OCI-M2 (cell line): Measurements from ENCODE around the gene MYL6.
"Not testable (repeated sequence)": the region's sequence is repeated elsewhere in the genome, so short reads cannot be mapped to it uniquely, and the experiment has no call there.

ENCODE experiments used
- DNase-seq: peaks from one replicate; lab custom pipeline; 2025; ENCODE audit not compliant: unreplicated experiment; lab: John Stamatoyannopoulos, UW

Gene MYL6

DNA sequence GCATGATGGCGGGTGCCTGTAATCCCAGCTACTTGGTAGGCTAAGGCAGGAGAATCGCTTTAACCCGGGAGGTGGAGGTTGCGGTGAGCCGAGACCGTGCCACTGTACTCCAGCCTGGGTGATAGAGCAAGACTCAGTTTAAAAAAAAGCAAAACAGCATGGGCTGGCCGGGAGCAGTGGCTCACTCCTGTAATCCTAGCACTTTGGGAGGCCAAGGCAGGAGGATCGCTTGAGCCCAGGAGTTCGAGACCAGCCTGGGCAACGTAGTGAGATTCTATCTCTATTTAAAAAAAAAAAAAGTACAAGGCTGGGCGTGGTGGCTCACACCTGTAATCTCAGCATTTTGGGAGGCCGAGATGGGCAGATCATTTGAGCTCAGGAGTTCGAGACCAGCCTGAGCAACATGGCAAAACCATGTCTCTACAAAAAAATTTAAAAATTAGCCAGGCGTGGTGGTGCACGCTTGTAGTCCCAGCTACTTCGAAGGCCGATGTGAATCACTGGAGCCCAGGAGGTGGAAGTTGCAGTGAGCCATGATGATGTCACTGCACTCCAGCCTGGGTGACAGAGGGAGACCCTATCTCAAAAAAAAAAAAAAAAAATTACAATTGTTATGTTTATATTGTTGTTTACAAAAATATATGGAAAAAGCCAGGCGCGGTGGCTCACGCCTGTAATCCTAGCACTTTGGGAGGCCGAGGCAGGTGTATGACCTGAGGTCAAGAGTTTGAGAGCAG lies 1.5 kb upstream of the MYL6 start:
- not testable (repeated sequence) for DNase-seq

DNA sequence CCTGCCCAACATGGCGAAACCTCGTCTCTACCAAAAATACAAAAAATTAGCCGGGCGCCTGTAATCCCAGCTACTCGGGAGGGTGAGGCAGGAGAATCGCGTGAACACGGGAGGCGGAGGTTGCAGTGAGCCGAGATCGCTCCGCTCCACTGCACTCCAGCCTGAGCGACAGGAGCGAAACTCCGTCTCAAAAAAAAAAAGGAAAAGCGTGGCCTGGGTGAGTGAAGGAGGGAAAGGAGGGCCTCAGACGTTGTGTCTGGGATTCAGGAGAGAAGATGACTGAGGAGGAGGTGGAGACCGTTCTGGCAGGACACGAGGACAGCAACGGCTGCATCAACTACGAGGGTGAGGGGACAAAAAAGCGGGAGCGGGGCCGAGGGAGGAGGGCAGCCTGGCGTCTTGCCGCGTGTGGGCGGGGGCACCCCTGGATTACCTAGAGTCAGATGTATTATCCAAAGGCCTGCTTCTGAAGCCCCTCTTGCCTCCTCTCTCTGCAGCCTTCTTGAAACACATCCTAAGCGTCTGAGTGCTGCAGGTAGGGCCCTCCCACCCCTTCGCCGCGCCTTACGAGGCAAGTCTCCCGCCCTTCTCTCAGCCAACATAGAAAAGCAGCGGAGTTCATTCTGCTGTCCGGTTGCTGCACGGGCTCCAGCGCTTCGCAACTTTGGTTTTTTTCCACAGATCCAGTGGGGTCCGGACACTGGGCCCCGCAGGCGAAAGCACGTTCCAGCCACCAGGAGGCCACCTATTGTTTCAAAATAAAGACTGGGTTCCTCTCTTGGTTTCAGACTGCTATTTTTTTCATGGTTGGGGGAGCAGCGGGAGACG lies 744 bp upstream of the MYL6 start:
- DNase-seq = no peak

DNA sequence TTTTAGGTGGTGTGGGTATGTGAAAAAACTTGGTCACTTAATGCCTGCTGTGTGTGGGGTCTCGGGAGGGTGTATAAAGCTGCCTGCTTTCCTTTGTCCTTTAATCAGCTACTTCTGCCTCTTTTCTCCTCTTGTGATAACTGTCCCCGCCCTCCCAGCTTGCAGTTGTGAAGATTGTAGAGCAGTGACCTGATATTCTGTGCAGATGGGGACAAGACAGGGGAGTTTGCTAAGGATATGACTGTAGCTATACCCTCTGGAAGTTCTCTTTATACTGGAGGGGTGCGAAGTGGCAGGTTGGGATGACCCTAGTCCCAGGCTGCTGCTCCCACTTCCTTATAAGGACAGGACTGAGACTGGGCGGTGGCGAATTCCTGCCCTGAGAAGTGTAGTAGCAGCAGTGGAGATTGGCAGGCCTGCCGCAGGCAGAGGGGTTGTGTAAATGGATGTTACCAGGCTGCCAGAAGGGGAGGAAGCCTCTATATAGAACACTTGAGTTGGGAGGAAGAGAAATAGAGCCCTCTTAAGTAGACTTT lies 835 bp downstream of the MYL6 start:
- DNase-seq = no peak

DNA sequence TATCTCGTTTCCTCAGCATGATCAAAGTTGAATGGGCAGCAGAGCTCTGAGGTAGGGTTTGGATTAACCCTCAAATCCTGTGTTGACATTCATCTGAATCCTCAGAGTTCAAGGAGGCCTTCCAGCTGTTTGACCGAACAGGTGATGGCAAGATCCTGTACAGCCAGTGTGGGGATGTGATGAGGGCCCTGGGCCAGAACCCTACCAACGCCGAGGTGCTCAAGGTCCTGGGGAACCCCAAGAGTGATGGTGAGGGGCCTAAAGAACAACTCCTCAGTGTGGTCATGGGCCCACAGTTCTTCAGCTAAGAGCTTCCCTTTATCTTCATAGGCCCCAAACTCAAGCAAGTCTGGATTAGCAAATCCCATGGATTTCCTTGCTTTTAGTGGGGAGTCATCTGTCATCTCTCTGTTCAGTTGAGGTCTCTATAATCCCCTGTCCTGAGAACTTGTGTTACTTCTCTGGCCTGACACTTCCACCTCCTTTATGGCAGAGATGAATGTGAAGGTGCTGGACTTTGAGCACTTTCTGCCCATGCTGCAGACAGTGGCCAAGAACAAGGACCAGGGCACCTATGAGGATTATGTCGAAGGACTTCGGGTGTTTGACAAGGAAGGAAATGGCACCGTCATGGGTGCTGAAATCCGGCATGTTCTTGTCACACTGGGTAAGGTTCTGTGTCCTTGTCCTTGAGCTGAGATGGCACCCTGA lies 1.5 kb downstream of the MYL6 start:
- no peak for DNase-seq

DNA sequence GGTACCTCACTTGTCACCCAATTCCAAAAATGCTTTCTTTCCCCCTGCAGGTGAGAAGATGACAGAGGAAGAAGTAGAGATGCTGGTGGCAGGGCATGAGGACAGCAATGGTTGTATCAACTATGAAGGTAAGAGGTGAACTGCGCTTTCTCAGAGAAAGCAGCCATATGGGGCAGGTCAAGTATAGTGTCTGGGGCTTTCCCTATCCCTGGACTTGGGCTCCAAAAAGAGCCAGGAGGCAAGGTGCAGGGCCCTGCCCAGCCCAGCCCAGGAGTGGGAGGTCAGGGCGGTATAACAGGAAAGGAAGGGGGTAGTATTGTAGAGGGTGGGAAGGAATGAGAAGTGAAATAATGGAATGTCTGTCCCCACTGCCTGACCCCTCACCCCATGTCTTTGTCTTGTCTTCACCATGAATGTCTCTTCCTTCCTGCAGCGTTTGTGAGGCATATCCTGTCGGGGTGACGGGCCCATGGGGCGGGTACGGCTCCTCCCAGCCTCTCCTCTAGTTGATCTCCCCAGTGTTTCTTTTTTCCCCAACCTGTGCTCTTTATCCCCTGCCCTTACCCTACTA lies 2.1 kb downstream of the MYL6 start:
- no peak for DNase-seq

DNA sequence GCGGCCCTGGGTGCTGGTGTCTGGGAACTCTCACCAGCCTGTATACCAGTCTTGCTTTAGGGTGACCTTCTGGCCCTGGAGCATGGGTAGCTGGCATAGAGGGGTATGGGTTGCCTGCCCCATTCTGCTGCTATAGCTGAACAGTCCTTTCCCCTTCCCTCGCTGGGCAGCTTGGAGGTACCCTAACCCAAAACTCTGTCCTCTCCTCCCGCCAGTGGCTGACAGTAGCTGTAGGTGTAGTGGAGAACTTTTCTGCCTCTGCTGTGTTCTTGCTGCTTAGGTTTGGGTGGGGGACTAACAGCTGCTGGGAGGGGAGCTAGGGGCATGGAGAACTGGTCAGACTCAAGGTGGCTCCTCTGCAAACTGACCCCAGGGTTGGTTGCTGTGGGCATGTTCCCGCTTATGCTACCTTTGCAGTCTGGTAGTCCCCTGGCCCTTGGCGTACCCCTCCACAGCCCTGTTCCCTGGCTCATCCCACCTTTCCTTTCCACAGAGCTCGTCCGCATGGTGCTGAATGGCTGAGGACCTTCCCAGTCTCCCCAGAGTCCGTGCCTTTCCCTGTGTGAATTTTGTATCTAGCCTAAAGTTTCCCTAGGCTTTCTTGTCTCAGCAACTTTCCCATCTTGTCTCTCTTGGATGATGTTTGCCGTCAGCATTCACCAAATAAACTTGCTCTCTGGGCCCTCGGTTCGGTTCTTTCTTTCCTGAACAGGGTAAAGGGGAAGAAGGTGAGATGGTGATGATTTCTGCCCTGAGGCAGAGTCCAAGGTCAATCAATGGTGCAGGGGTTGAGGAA lies 2.9 kb downstream of the MYL6 start:
- no peak for DNase-seq

DNA sequence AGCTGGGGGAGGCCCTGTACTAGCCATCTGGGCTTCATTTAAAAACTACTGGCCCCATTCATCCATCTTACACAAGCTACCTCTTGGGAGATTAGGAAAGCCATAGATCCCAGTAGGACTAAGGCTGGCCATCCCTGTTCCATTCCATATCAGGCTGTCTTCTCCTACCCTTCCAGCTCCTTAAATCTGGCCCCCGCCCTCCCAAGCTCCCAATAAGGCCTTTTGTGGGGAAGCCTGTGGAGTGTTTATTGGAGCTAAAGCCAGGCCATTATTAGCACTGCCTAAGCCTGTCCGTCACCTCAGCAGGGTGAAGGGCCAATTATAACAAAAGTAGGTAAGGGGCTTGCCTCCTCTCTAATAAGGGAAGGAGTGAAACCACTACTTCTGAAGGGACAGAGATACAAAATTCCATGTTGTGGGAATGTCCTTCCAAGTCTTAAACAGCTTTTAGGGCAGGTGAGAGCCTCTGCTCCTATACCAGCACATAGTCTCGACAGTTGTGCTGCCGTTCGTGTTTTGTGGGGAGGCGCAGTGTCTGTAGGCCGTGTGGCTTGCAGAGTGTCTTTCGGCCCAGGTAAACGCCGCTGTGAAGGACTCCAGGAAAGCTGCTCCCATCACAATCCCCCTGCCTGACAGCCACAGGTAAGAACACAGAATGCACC lies 3.7 kb downstream of the MYL6 start:
- no peak for DNase-seq

DNA sequence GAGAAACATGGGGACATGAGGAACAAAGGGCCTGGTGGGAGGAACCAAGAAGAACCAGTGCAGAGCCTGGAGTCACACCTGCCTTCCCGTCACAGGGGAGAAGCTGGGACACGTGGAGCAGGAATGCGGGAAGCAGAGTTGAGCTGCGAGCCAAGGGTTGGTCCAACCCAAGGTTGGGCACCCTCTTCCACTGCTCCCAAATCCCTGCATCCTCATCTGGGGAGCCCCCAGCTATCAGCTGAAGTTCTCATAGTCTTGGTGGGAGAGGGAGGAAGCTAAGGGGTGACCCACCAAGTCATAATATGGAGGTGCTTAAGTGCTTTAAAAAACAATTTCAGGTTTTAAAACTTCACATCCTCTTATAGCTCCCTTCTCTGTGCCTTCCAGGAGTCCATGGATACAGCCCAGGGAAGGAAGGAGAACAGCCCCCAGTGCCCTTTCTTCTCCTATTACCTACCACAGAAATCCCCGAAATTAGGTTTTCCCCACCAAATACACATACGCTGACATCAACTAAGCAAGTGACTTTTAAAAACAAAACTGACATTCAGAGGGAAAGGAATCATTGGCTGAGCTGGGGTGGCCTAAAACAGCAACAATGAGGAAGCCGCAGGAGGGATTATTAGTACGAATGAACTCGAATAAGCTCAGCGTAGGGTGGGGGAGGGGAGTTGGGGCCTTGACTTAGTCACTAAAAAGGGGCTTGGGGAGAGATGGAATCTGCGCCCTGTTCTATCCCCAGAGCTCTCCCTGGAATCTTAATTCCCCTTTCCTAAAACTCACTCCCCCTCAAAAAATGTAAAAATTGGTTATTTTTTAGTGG lies 4.5 kb downstream of the MYL6 start:
- DNase-seq = no peak

DNA sequence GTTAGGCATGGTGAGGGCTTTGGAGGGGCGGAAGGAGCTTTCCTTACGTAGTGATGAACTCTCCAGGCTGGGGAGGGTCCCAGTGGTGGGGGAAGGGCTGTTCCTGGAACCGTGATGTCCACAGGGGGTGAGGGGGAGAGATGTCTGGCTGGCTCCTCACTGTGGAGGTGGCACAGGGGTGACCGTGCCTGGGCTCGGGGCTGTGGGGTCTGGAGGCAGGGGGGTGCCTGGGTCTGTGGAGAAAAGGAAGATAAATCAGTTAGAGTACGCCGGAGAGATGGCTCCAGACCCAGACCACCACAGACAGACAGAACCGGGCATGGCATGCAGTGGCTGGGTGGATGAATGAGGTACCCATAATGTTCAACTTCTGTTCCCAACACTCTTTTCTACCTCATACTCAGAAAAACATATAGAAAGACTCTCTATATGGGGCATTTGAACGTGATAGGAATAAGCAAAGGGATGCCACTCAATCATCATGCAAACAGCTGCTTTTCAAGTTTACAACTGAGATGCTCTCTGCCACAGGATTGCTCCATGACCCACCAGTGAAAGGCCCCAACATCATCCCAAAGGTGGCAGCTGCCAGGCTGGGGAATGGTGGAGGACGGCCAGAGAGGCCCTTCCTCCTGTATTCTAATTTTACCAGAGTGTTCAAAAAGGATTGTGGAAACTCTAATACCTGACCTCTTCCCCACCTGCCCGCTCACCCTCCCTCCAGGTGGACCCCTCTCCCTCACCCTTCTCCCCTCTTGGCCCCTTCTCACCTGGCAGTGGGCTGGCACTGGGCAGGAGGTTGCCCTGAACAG lies 5.6 kb downstream of the MYL6 start:
- no peak for DNase-seq

DNA sequence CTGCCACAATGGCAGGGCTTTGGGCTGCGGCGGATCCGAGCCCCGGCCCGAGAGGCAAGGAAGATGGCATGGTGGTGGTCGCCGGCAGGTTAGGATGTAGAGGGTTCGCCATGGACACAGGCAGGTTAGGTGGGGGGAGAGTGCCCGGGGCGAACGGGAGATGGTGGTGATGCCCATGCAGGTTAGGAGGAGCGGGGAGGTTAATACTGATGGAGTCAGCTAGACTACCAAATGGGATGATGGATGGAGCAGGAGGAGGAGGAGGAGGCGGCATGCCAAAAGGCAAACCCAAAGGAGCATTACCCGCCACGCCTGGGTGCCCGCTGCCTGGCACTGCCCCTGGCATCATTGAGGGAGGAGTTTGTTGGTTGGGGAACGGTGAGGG lies 6.2 kb downstream of the MYL6 start:
- no peak for DNase-seq

DNA sequence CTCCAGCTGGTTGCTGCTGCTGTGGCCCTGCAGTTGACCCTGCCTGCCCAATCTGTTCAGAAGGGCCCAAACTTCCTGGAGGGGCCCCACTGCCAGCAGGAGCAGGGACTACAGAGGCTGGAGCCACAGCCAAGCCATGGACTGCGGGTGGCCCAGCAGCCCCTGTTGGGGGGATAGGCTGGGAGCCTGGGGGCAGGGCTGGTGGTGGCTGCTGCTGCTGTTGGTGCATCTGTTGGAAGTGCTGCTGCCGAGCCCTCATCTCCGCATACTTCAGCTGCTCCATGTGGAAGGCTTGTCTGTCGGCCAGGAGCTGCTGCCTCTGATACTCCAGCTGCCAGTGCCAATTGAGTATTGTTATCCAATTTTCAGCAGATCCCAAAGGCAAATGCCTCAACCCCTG lies 7.2 kb downstream of the MYL6 start:
- DNase-seq = no peak

DNA sequence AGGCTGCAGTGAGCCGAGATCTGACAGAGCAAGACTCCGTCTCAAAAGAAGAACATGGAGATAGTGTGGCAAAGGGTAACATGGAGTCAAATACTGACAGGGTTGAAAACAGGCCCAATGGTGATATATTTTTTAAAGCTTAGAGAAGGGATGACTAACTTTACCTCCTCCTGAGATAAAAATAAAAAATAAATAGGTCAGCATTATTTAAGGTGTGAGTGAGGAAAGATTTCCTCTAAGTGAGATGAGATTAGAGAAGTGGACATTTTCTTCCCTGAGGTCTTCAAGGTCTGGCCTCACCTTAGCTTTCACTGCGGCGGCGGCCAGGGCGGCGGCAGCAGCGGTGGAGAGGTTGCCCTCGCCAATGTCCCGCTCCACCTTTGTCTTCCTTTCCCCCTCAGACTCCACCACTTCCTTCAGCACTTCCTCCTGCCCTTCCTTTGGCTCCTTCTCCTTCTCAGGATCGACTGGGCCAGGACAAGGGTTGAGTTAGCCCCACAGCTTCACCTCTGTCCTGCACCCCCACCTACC lies 11.1 kb downstream of the MYL6 start:
- no peak for DNase-seq

DNA sequence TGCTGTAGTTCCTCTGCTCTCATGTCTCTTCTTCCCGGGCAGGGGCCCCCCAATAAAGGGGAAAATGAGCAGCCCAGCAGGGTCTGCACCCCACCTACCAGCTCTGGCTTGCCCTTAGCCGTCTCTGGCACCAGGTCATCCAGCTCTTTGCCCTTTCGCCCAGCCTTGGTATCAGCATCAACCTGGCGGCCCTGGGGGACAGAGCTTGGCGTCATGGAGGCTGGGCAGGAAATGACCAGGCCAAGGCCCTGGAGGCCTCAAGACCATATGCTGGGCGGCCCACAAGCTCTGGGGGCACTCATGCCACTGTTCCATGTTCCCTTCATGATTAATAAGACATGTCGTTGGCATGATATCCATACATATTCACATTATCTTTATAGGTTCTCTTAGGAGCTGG lies 14.7 kb downstream of the MYL6 start:
- DNase-seq = no peak

DNA sequence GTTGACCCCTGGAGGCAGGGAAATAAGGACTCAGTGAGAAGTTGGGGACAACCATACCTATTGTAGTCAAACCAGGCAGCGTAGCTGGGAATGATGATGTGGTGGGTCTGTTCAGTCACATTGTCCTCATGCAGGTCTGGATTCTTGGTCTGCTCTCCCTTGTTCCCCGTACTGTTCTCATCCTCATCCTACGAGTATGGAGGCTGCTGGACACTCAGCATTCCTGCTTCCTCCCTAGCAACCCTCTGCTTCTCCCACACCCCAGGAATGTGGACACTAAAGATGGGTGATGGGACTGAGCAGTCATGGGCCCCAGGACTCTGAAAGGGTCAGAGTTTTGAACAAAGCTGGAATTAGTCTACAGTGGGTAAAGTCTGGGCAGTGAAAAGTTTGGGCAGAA lies 20.2 kb downstream of the MYL6 start:
- no peak for DNase-seq

DNA sequence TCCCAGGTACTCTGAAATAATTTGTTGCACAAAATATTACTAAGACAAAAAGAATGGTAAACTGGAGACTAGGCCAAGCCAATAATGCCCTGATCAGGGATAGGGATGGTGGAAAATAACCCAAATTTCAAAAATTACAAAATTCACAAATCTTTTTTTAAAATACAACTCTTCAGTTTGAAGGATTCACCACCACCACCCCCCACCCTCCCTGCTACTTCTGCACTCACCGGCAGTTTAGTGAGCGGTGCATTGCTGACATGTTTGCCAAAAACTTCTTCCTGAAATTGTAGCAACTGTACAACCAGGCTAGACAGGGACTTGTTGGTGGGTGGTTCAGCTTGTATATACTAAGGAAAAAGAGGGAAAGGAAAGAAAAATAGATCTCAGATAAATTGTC lies 28.8 kb downstream of the MYL6 start:
- DNase-seq = no peak

DNA sequence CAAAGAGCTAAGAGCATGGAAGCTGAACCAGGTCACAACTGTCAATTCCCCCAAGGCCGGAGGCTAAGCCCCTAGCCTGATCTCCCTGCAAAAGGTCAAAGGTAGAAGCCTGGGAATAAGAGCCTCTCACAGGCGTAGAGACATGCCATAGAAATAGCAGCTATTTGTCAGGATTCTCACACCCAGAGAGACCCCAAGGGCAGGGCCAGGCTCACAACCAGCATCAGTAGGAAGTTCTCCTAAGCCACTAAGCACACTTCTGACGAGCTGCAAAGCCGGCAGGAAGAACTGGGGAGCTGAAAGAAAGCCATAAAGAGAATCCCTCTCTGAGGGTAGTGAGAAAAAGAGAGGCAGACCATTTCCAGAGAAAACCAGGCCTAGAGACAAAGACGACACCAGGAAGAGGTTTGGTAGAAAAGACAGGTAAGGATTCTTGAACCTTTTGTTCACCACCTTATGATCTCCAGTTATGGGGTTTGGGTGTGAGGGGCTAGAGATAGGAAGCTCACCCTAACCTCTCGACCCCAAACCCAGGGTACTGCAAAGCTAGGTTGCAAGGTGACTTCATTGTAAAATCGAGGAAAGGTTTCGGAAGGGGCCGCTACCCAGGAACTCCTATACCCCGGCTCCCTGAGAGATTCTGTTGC lies 30.1 kb downstream of the MYL6 start:
- no peak for DNase-seq

DNA sequence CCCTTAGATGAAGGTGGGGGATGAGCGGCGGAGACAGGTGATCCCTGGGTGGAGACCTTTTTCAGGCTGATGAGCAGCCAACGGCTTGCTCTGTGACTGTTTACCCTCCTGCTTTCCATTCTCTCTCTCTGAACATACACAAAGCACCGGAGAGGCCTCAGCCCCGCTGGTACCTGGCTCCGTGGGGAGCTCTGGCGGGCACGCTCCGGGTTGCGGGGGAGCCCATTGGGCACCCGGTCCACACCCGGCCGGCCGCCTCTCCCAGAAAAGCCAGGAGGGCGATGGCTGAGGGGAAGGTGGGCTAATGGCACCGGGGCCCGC lies 30.6 kb downstream of the MYL6 start:
- DNase-seq = no peak
